SHP77 treated with DMSO at 0.1 percent for 48 hours (cell line): ENCODE measurements around the gene PLCE1.

ENCODE experiments used
- DNase-seq: peaks from one replicate; lab custom pipeline; 2025; lab: John Stamatoyannopoulos, UW

PLCE1 gene

GRCh38 chr10:94023906-94024305, 30.2 kb downstream of the PLCE1 start:
- no peak for DNase-seq

DNA sequence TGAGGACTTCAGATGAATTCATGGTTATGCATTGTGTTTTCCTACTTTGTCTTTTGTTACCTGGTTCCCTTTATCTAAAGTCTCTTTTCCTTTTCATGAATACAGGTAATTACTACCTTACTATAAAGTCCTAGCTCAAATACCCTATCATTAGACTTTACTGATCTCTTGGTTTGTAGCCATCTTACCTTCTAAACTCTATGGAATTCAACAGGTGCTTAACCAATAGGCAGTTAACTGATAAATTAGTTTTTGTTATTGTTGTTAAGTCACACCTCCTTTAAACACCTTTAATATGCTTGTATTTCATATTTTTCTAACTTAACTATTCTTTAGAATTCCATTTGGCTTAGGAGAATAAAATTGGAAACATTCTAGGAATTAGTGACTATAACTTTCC, 30.7 kb downstream of the PLCE1 start:
- DNase-seq, result no peak

DNA sequence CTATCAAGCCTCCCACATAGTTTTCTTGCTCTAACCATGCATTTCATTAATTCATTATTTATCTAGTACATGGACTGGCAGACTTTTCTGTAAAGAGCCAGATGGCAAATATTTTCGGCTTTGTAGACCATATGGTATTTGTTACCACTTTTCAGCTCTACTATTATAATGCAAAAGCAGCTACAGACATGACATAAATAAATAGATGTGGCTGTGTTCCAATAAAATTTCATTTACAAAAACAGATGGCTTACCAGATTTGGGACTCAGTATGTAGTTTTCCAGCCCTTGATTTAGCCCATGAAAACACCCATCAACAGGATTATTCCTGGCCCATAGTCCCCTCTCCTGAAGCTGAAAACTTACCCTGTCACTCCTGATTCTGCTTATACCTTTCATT, 32.1 kb downstream of the PLCE1 start:
- no peak for DNase-seq

GRCh38 chr10:94027197-94027596, 33.5 kb downstream of the PLCE1 start:
- DNase-seq, result no peak

DNA sequence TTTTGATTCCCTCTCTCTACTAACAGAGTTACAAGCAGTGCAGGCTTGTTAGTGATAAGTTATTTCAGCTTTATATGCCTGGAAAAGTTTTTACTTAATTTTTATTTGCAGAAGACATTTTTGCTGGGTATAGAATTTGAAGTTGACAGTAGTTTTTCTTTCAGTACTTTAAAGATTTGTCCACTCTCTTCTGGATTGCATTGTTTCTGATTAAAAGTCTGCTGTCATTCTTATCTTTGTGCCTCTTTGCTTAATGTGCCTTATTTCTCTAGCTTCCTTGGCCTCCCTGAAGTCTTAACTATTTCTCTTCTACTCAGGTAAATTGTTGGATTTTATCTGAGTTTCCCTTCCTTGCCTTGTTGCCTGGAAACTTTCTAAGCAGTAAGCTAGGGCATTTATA, 36.2 kb downstream of the PLCE1 start:
- DNase-seq, result no peak

DNA sequence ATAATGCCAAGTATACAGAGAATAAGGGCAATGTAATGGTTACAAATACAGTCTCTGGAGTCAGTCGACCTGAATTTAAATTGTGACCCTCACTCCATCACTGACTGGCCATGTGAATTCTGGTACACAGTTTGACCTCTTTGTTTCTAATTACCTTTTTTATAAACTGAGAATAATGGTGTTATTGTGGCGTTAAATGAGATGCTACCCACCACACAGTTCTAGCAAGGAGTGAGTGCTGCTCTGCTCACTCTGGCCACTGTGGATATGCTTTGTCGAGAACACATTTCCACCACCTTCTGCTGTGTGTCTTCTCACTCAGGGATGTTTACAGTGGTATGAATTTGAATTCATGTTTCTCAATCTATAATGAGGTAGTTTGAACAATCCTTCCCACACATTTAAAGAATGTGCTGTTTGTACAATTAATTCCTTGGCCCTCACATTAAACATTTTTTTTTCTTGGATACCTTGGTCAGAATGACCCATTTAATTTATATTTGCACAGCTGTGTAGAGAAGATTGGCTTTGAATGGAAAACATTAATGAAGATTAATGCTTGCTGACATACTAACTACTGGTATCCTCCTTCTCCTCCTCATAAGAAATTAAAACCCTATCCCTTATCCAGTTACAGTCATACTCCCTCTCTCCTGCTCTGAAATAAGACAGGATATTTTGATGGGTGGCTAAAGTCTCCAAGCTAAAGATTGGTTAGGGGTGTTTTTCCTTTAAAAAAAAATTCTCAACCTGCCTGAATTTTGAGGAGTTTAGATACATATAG, 42.4 kb downstream of the PLCE1 start:
- no peak for DNase-seq

- no peak for DNase-seq
Observed at GRCh38 chr10:94036766-94037033, 43.0 kb downstream of the PLCE1 start.

DNA sequence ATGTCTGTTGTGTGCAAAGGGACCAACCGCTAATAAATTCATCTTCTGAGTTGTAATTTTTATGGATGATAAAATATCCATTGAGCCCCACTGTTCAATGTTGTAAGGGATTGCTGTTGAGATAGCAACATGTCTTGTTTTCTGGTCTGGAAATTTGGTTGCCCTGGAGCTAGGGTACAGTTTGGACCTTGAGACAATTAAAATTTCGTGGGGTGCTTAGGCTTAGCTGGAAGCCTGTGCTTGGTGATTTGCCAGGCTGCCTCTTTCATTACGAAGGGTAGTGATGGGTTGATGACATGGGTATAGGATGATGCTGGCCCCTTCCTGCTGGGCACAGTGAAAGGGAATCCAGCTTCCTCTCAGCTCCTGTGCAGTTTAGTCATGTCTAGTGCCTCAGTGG, 43.6 kb downstream of the PLCE1 start:
- no peak for DNase-seq

DNA sequence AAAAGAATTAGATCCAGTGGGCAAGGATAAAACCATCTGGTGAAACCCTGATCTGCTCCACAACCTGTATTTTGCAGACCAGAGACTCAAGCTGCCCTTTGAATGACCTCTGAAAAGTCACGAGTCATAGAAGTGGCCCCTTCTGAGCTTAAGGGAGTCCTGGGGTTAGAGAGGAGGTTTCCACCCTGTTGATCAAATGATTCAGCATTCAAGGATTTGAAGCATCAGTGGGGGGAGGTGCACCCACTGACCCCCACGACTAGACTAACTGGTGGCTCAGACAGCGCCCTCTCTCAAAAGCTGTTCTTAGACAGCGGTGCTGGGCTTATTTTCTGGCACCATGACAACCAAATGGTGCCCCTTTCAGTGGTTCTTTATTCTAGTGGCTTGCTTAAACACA, 44.3 kb downstream of the PLCE1 start:
- no peak for DNase-seq

DNA sequence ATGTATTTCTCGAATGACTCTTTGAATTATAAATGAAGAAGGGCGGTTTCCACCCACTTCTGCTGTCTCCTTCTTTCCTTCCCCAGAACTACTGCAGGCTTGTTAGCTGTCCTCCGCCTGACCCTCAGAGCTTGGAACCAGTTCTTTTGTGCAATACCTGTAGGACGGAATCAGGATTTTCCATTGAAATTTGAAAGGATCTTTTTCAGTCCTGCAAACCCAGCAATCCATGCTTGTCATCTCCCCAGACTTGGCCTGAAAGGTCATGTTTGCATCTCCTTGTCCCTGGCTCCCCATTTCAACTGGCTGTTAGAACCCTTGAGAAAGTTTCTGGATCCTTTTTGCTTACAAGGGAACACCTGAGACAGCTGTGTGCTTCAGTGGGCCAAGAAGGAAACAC, 47.5 kb downstream of the PLCE1 start:
- no peak for DNase-seq

DNA sequence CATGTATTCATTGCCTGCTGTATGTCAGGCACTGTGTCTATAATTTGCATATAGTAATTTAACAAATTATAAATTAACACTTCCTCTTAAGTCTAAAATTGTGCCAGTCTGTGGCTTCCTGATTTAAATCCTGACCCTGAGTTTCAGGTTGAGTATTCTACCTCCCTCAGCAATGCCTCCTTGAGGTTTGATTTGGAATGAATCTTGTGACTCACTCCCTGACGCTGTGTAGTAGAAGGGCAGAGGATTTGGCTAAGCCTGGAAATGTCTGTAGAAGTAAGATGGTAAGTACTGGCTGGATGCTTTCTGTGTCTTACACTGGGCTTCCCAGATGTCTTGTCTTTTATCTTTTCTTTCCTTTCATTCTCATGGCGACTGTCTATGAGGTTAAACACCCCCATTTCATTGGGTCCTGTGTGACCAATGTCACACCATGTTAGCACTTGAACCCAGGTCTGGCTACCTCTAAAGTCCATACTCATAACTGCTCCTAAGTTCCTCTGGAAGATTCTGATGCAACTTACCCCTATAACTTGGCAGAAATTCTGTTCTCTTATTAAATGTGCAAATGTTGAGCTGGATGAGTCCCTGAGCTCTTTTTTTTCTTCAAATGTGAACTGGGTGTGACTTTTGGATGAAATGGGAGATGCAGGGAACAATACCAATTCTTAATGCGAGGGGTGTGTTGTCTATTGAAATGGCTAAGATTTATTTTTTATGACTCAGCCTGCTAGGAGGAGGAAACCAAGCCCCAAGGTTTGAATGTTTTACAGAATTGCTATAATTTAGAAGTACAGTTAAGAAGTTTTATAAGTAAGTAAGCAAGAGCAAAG, 48.5 kb downstream of the PLCE1 start:
- no peak for DNase-seq

- no peak for DNase-seq
Observed at GRCh38 chr10:94042834-94043175, 49.1 kb downstream of the PLCE1 start.
